ENCODE measurements around the gene CCL17.

Gene CCL17

GRCh38 chr16:57377080-57377841, 27.3 kb upstream of the CCL17 start:
- no peak for DNase-seq (ENCODE audit: low spot score)

DNA sequence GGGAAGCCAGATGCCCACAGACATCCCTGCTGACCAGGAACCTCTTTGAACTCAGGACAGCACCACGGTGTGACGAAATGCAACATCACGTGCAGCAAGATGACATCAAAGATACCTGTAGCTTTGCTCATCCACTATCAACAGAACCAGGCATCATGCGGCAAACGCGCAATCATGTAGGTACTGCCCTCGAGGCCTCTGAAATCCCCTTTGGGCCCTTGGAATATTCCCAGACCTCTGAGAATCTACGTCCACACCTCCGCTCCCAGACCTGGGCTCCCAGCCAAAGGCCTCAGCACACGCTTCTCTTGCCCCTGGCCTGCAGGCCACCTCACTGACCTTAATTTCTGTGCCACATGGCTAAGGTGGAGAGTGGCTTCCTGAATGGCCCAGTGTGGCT, 25.0 kb upstream of the CCL17 start:
- DNase-seq (ENCODE audit: low spot score) = peak; percentile 11

DNA sequence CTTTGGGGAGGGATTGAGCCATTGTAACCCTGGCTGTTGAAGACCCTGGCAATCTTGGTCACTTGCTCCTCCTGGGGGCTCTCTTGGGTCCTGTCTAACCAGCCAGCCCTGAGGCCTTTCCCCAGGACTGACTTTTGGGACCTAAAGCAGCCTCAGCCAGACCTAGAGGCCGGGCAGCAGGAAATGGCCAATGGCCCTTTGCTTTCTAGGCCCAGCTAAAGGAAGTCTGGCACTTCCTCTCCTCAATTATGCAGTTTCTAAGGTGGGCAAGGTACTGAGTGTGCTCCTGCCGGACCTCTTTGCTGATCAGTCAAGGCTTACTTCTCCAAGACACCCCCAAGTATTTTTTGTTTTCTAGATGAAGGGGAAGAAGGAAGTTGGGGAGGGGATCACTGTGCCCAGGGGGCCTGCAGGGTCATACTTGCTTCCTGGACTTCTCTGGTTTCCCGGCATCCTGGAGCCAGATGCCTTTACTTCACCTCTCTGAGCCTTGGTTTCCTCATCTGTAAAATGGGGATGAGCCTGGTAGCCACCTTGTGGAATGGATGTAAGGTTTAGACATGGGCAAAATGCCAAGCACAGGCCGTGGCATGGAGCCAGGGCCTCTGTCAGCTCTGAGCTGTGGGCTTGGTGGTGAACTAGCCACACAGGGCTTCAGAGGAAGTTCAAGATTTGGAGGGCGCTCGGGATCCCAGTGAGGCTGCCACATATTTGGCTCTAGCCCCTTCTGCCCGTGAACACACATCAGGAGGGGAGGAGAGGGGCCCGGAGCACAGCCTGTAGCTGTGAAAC, 23.7 kb upstream of the CCL17 start:
- DNase-seq (ENCODE audit: low spot score) = peak; percentile 9

DNA sequence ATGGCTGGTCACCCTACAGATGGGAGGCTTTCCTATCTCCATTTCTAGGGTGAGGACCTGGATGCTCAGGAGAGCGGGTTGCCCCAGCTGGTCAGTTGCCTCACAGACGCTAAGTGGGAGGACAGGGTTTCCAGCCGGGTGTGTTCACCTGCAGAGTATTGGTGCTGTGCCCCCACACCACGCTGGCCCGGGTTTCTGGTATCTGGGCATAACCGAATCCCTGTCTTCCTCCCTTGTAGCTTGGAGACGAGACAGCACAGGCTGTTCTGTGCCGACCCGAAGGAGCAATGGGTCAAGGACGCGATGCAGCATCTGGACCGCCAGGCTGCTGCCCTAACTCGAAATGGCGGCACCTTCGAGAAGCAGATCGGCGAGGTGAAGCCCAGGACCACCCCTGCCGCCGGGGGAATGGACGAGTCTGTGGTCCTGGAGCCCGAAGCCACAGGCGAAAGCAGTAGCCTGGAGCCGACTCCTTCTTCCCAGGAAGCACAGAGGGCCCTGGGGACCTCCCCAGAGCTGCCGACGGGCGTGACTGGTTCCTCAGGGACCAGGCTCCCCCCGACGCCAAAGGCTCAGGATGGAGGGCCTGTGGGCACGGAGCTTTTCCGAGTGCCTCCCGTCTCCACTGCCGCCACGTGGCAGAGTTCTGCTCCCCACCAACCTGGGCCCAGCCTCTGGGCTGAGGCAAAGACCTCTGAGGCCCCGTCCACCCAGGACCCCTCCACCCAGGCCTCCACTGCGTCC, 22.6 kb upstream of the CCL17 start:
- peak; percentile 16 for DNase-seq (ENCODE audit: low spot score)

- DNase-seq (ENCODE audit: low spot score) = peak; percentile 30
Measured at GRCh38 chr16:57382535-57383275, 21.9 kb upstream of the CCL17 start.

- DNase-seq (ENCODE audit: low spot score) = peak; percentile 10
Measured at GRCh38 chr16:57383276-57384247, 21.0 kb upstream of the CCL17 start.

DNA sequence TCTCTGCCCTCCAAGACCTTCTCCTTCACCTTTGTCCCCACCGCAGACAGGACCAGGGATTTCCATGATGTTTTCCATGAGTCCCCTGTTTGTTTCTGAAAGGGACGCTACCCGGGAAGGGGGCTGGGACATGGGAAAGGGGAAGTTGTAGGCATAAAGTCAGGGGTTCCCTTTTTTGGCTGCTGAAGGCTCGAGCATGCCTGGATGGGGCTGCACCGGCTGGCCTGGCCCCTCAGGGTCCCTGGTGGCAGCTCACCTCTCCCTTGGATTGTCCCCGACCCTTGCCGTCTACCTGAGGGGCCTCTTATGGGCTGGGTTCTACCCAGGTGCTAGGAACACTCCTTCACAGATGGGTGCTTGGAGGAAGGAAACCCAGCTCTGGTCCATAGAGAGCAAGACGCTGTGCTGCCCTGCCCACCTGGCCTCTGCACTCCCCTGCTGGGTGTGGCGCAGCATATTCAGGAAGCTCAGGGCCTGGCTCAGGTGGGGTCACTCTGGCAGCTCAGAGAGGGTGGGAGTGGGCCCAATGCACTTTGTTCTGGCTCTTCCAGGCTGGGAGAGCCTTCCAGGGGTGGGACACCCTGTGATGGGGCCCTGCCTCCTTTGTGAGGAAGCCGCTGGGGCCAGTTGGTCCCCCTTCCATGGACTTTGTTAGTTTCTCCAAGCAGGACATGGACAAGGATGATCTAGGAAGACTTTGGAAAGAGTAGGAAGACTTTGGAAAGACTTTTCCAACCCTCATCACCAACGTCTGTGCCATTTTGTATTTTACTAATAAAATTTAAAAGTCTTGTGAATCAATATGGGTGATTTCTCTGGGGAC, 20.1 kb upstream of the CCL17 start:
- DNase-seq (ENCODE audit: low spot score) = no peak

DNA sequence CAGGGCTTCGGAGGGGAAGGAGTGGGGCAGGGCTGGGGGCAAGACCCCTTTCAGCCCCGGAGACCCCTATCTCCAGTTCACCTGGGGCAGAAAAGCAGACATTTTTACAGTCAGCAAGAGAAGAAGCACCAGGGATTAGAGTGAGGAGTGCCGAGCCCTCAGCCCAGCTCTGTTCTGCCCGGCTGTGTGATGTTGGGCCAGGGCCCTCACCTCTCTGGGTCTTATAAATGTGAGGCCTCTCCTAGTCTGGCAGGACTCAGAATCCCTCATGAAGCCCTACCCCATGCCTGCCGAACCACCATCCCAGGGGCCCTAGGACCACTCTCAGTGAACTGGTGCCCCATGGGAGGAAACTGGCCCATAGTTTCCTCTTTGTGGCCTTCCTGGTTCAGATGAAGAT, 19.5 kb upstream of the CCL17 start:
- no peak for DNase-seq (ENCODE audit: low spot score)

GRCh38 chr16:57386381-57386951, 18.1 kb upstream of the CCL17 start:
- DNase-seq (ENCODE audit: low spot score) = no peak

DNA sequence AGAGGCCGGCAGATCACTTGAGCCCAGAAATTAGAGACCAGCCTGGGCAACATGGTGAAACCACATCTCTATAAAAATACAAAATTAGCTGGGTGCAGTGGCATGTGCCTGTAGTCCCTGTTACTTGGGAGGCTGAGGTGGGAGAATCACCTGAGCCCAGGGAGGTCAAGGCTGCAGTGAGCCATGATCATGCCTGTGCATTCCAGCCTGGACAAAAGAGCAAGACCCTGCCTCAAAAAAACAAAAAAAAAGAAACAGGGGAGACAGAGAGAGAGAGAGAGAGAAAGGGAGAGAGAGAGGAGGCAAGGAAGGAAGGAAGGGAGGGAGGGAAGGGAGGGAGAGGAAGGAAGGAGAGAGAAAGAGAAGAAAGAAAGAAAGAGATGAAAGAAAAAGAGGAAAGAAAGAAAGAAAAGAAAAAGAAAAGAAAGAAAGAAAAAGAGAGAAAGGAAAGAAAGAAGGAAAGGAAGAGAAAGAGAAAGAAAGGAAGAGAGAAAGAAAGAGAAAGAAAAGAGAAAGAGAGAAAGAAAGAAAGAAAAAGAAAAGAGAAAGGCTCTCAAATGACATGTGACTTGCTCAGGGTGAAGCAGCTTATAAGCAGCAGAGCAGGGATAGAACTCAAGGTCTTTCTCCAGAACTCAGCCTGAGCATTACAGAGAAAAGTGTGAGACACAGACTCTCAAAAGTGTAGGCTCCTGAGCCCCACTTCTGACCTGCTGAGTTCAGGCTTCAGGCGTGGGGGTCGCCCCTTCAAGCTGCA, 16.8 kb upstream of the CCL17 start:
- no peak for DNase-seq (ENCODE audit: low spot score)

DNA sequence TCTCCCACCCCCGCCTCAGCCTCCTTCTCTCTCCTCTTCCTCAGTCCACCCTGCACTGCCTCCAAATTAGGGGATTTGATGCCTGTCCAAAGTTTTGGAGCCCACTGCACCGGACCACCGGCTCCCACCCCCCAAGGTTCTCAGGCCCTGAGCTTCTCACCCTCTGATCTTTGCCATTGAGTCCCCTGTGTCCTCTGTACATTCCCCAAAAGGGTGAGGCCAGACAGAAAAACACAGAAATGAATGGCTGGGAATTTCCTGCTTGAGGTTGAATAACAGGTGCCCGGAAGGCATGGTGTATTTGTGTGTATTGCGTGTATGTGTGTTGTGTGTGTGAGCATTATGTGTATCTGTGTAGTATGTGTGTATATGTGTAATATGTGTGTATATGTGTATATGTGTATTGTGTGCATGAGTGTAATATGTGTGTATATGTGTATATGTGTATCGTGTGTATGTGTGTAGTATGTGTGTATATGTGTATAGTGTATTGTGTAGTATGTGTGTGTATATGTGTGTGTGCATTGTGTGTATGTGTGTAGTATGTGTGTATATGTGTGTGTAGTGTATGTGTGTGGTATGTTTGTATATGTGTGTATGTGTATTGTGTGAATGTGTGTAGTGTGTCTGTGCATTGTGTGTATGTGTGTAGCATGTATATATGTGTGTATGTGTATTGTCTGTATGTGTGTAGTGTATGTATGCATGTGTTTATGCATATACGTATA, 16.0 kb upstream of the CCL17 start:
- DNase-seq (ENCODE audit: low spot score) = peak; percentile 9

DNA sequence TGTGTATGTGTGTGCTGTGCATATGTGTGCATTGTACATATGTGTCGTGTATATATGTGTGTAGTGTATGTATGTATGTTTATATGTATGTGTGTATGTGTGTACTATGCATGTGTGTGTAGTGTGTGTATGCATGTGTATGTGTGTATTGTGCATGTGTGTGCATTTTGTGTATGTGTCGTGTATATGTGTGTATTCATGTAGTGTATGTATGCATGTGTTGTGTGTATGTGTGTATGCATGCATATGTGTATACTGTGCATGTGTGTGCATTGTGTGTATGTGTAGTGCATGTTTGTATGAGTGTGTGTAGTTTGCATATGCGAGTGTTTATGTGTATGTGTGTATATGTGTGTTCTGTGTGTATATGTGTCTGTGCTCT, 15.5 kb upstream of the CCL17 start:
- no peak for DNase-seq (ENCODE audit: low spot score)

DNA sequence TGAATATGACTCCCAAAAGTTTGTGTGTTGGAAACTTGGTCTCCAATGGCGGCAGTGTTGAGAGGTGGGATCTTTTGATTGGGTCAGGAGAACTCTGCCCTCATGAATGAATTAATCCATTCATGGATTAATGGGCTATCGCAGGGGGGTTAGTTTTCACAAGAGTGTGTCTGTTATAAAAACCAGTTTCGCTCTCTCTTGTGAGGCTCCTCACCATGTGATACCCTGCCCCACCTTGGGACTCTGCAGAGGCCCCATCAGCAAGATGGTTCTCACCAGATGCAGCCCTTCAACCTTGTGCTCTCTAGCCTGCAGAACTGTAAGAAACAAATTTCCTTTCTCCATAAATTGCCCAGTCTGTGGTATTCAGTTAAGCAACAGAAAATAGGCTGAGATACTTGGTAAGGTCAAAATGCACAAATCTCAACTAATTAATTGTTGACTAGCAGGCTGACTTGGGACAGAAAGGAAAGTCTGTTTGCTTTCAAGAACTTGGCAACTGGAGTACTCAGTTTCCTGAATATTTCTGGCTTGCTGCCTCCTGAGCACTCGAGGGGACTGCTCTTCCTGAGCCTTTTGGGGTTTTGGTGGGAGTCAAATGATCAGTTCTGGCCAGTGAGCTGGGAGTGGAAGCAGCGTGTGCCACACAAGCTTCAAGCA, 13.8 kb upstream of the CCL17 start:
- peak; percentile 14 for DNase-seq (ENCODE audit: low spot score)

- no peak for DNase-seq (ENCODE audit: low spot score)
Measured at GRCh38 chr16:57391300-57391699, 13.3 kb upstream of the CCL17 start.

DNA sequence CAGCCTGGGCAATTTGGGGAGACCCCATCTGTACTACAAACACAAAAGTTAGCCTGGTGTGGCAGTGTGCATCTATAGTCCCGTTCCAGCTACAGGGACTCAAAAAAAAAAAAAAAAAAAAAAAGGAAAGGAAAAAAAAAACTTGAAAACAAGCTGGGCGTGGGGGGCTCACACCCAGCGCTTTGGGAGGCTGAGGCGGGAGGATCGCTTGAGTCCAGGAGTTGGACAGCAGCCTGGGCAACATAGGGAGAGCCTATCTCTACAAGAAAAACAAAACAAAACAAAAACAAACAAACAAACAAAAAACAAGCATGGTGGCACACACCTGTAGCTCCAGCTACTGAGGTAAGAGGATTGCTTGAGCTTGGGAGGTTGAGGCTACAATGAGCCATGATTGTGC, 12.9 kb upstream of the CCL17 start:
- DNase-seq (ENCODE audit: low spot score) = no peak

GRCh38 chr16:57392694-57393093, 11.9 kb upstream of the CCL17 start:
- peak; percentile 15 for DNase-seq (ENCODE audit: low spot score)

DNA sequence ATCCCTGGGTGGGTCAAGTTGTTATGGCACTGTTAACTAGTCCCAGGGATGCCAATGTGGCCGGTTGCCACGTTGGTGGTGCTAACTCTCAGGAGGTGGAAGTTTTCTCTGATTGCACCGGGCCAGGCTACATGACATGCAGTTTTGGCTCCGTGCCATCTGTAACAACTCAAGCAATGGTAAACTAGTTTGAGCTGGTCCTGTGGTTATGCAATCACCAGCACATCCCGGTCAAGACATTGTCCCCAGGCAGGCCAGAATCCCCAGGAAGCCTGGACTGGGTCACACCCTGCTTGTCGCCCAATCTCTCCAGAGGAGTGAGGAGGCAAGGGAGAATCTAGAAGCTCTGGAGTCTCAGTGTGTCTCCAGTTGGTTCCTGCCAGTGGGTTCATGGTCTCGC, 10.1 kb upstream of the CCL17 start:
- peak; percentile 6 for DNase-seq (ENCODE audit: low spot score)

DNA sequence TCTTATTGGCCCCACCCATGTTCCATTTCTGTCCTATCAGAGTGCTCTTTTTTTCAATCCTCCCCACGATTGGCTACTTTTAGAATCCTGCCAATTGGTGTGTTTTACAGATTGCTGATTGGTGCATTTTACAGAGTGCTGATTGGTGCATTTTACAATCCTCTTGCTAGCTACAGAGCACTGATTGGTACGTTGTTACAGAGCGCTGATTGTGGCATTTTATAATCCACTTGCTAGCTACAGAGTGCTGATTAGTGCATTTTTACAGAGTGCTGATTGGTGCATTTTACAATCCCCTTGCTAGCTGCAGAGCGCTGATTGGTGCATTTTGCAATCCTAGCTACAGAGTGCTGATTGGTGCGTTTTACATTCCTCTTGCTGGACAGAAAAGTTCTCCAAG, 9.5 kb upstream of the CCL17 start:
- DNase-seq (ENCODE audit: low spot score) = no peak
